T-helper 2 cell (primary cell): Measurements from ENCODE around the gene GAGE12G.
"Not testable (repeated sequence)": the region's sequence is repeated elsewhere in the genome, so short reads cannot be mapped to it uniquely, and the experiment has no call there.

Source experiments
- DNase-seq, 5 experiments: peaks; one replicate each; pipeline versions ENCODE4 v3.0.0 to v3.0.0-alpha.2; 2012 to 2022
- total RNA-seq, 2 donors: gene quantifications; one replicate each; lab custom pipeline; 2026; lab: John Stamatoyannopoulos, UW

The GAGE12G gene
- 0 reads per million in 2 donors for total RNA-seq

GRCh38 chrX:49570100-49570499 is at the start of gene GAGE12G:
Gene GAGE12G (plus strand): TSS chrX:49570400. CDS start chrX:49571555, 1,155 bp downstream.
- DNase-seq, result not testable (repeated sequence)

- not testable (repeated sequence) for DNase-seq
Observed at GRCh38 chrX:49531877-49532276, 38.3 kb upstream of the GAGE12G start, which contains the start of gene GAGE12C. Gene GAGE12C (plus strand): TSS chrX:49532177. CDS start chrX:49533332, 1,155 bp downstream.

GRCh38 chrX:49541433-49541832 is 28.8 kb upstream of the GAGE12G start, which contains the start of gene GAGE12D:
Gene GAGE12D (plus strand): TSS chrX:49541733. CDS start chrX:49542888, 1,155 bp downstream.
- not testable (repeated sequence) for DNase-seq

- not testable (repeated sequence) for DNase-seq
Observed at GRCh38 chrX:49550989-49551388, 19.2 kb upstream of the GAGE12G start, which contains the start of gene GAGE12E. Gene GAGE12E (plus strand): TSS chrX:49551289. CDS start chrX:49552444, 1,155 bp downstream.

GRCh38 chrX:49560542-49560941 is 9.7 kb upstream of the GAGE12G start, which contains the start of gene GAGE12F:
Gene GAGE12F (plus strand): TSS chrX:49560842. CDS start chrX:49561997, 1,155 bp downstream.
- not testable (repeated sequence) for DNase-seq

- DNase-seq, result not testable (repeated sequence)
Observed at GRCh38 chrX:49568728-49569127, 1.5 kb upstream of the GAGE12G start.

- DNase-seq, result not testable (repeated sequence)
Observed at GRCh38 chrX:49569152-49569551, 1.0 kb upstream of the GAGE12G start.

- not testable (repeated sequence) for DNase-seq
Observed at GRCh38 chrX:49579649-49580048, 9.4 kb downstream of the GAGE12G start, which contains the start of gene GAGE12H. Gene GAGE12H (plus strand): TSS chrX:49579949. CDS start chrX:49581104, 1,155 bp downstream.

GRCh38 chrX:49589196-49589595 is 19.0 kb downstream of the GAGE12G start, which contains the start of gene GAGE2A:
Gene GAGE2A (plus strand): TSS chrX:49589496. CDS start chrX:49590651, 1,155 bp downstream.
- DNase-seq, result not testable (repeated sequence)

GRCh38 chrX:49589769-49590478 is 19.7 kb downstream of the GAGE12G start:
- DNase-seq, result peak in 1 of 5 experiments; percentile 3

- not testable (repeated sequence) for DNase-seq
Observed at GRCh38 chrX:49590488-49590887, 20.3 kb downstream of the GAGE12G start.

- not testable (repeated sequence) for DNase-seq
Observed at GRCh38 chrX:49598720-49599119, 28.5 kb downstream of the GAGE12G start, which contains the start of gene GAGE1. Gene GAGE1 (plus strand): TSS chrX:49599020. CDS start chrX:49600175, 1,155 bp downstream.

GRCh38 chrX:49610718-49611310 is 40.6 kb downstream of the GAGE12G start:
- no peak for DNase-seq

GRCh38 chrX:49618574-49618973 is 48.4 kb downstream of the GAGE12G start:
- no peak for DNase-seq
